Right atrium auricular region (tissue), 2 donors: ENCODE data around the gene ZNF408. TPM values are rescaled to one million over a fixed set of nuclear protein-coding genes. Genes with fewer than 3 reads are reported as not detected.

Experiments used
- DNase-seq: peaks from one replicate; pipeline ENCODE4 v3.0.0-alpha.2; 2019; ENCODE audit warnings: low spot score
- H3K27ac ChIP-seq, 2 donors: fragments of 200-600 bp; sonication (generic); 1 replicate in 1 of 2; 2 replicates in 1 of 2; pipeline ENCODE4 v1.5.1; 2016 to 2019
- H3K27me3 ChIP-seq, 2 donors: fragments of 200-600 bp; sonication (generic); one replicate each; pipeline versions ENCODE4 v1.5.1 to v1.6.0; 2017 to 2019
- H3K36me3 ChIP-seq: fragments of 200-600 bp; sonication (generic); one replicate; pipeline ENCODE4 v1.5.1; 2016
- H3K4me1 ChIP-seq, 2 donors: fragments of 200-600 bp; sonication (generic); one replicate each; pipeline versions ENCODE4 v1.5.1 to v1.6.0; 2017 to 2019
- H3K4me3 ChIP-seq, 2 donors: fragments of 200-600 bp; sonication (generic); 1 replicate in 1 of 2; 2 replicates in 1 of 2; pipeline ENCODE4 v1.5.1; 2017 to 2019; ENCODE audit warnings: mild to moderate bottlenecking in 1 of 2, moderate library complexity in 1 of 2
- H3K9me3 ChIP-seq, 2 donors: fragments of 200-600 bp; sonication (generic); one replicate each; pipeline ENCODE4 v1.5.1; 2019
- CTCF ChIP-seq, 2 donors: fragments of 200-600 bp; sonication (generic); IDR thresholded peaks; one replicate each; pipeline ENCODE4 v1.5.1; 2019; ENCODE audit warnings: antibody characterized with exemption in 2 of 2
- total RNA-seq, 2 donors: library from RNA; depleted of rRNA; stranded (reverse); fragments of >200 nt; gene quantifications; one replicate each; pipeline ENCODE4 v1.1.0, GENCODE V29; 2016

The ZNF408 gene
- total RNA-seq, 2 donors from 2014 or later: 6.0 to 9.6 TPM

DNA sequence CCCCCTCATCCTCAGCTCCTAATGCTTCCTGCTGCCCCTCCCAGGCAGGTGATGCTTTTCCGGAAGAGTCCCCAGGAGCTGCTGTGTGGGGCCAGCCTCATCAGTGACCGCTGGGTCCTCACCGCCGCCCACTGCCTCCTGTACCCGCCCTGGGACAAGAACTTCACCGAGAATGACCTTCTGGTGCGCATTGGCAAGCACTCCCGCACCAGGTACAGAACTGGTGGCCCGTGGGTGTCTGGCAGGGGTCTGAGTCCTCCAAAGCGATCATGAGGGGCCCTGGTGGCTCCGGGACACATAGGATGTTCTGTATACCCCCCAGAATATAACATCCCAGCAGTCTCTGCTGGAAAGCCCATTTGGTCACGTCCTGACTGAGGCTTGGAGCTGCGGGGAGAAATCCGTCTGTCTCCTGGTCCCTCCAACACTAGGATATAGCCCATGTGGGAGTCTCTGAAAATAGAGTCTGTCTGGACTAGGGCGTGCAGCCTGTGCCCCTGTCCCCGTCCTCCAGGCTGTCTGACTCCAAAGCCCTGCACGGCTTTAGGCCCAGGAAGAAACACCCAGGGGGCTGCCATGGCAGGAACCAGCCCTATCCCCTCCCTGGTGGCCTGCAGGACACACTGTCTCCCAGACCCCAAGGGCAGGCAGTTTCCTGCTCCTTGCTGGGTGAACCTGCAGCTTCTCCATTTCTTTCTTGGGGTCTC is 27.3 kb downstream of the ZNF408 start:
- Histone ChIP-seq H3K36me3 (no peaks in the 10 kb centered on the region), H3K4me3 (no peak overlapping the region), H3K27ac (no peak overlapping the region), H3K4me1 (no peaks in the 10 kb centered on the region), H3K9me3 (no peaks in the 10 kb centered on the region), H3K27me3 (no peaks in the 10 kb centered on the region)
- DNase-seq: no peak
- TF ChIP-seq CTCF (IDR thresholded peaks at IDR 0.05): no peak

GRCh38 chr11:46728659-46729040 is 27.8 kb downstream of the ZNF408 start:
- no peaks in the 10 kb centered on the region for H3K36me3 ChIP-seq
- no peak overlapping the region for H3K4me3 ChIP-seq
- TF ChIP-seq CTCF (IDR thresholded peaks at IDR 0.05): no peak
- no peak for DNase-seq
- H3K4me1 ChIP-seq: no peaks in the 10 kb centered on the region
- H3K27ac ChIP-seq: no peak overlapping the region
- no peaks in the 10 kb centered on the region for H3K27me3 ChIP-seq
- H3K9me3 ChIP-seq: no peaks in the 10 kb centered on the region

GRCh38 chr11:46729110-46730027 is 28.5 kb downstream of the ZNF408 start:
- no peaks in the 10 kb centered on the region for H3K4me1 ChIP-seq
- no peaks in the 10 kb centered on the region for H3K27me3 ChIP-seq
- H3K4me3 ChIP-seq: no peak overlapping the region
- no peaks in the 10 kb centered on the region for H3K36me3 ChIP-seq
- TF ChIP-seq CTCF (IDR thresholded peaks at IDR 0.05): no peak
- H3K27ac ChIP-seq: no peak overlapping the region
- no peak for DNase-seq
- H3K9me3 ChIP-seq: no peaks in the 10 kb centered on the region

GRCh38 chr11:46731545-46731944 is 30.7 kb downstream of the ZNF408 start:
- no peak overlapping the region for H3K4me3 ChIP-seq
- no peaks in the 10 kb centered on the region for H3K9me3 ChIP-seq
- DNase-seq: no peak
- TF ChIP-seq CTCF (IDR thresholded peaks at IDR 0.05): no peak
- no peaks in the 10 kb centered on the region for H3K27me3 ChIP-seq
- H3K36me3 ChIP-seq: no peaks in the 10 kb centered on the region
- H3K27ac ChIP-seq: no peak overlapping the region
- H3K4me1 ChIP-seq: no peaks in the 10 kb centered on the region

GRCh38 chr11:46733234-46733633 is 32.4 kb downstream of the ZNF408 start:
- H3K36me3 ChIP-seq: no peaks in the 10 kb centered on the region
- H3K27ac ChIP-seq: no peak overlapping the region
- no peaks in the 10 kb centered on the region for H3K27me3 ChIP-seq
- no peaks in the 10 kb centered on the region for H3K4me1 ChIP-seq
- H3K4me3 ChIP-seq: no peak overlapping the region
- TF ChIP-seq CTCF (IDR thresholded peaks at IDR 0.05): no peak
- no peaks in the 10 kb centered on the region for H3K9me3 ChIP-seq
- no peak for DNase-seq
